Body of pancreas (tissue), 4 donors: ENCODE measurements around the gene SMAD4. TPM values are rescaled to one million over a fixed set of nuclear protein-coding genes. Genes with fewer than 3 reads are reported as not detected.

Experiments
- ATAC-seq: fragments of 150-250 bp; one replicate; pipeline ENCODE4 v1.9.1; 2016
- DNase-seq, 4 donors: peaks; one replicate each; pipeline ENCODE4 v3.0.0-alpha.2; 2019
- H3K27ac ChIP-seq, 4 donors: fragments of 200-600 bp; sonication (generic); 1 replicate in 3 of 4; 2 replicates in 1 of 4; pipeline versions ENCODE4 v1.5.1 to v1.6.1; 2016 to 2019; ENCODE audit warnings: mild to moderate bottlenecking in 1 of 4, mixed read lengths in 1 of 4, moderate library complexity in 1 of 4
- H3K27me3 ChIP-seq, 2 donors: fragments of 200-600 bp; sonication (generic); one replicate each; pipeline ENCODE4 v1.6.0; 2016; ENCODE audit warnings: mild to moderate bottlenecking in 1 of 2
- H3K36me3 ChIP-seq, 2 donors: fragments of 200-600 bp; sonication (generic); replicated peaks in 1 of 2; 2 replicates each; pipeline ENCODE4 v1.5.1; 2016; ENCODE audit warnings: low read depth in 2 of 2; ENCODE audit not compliant: insufficient read depth in 1 of 2
- H3K4me1 ChIP-seq: fragments of 200-600 bp; sonication (generic); one replicate; pipeline ENCODE4 v1.6.0; 2016
- H3K4me3 ChIP-seq, 2 donors: fragments of 200-600 bp; sonication (generic); 1 replicate in 1 of 2; 2 replicates in 1 of 2; pipeline ENCODE4 v1.5.1; 2016 to 2019
- H3K9me3 ChIP-seq, 3 donors: fragments of 200-600 bp; sonication (generic); 1 replicate in 2 of 3; 2 replicates in 1 of 3; pipeline ENCODE4 v1.5.1; 2016
- CTCF ChIP-seq, 7 experiments: fragments of 450-650 bp in 4 of 7; fragments of 200-600 bp in 3 of 7; sonication (generic) in 3 of 7; IDR thresholded peaks; one replicate each; pipeline ENCODE4 v1.5.1; 2016 to 2019; ENCODE audit warnings: antibody characterized with exemption in 7 of 7
- POLR2A ChIP-seq, 3 donors: fragments of 450-650 bp; IDR thresholded peaks; one replicate each; pipeline ENCODE4 v1.6.1; 2016; ENCODE audit warnings: antibody characterized with exemption in 3 of 3, mild to moderate bottlenecking in 2 of 3
- WGBS, 2 donors: methylation state at CpG; one replicate each; pipeline ENCODE4 v1.1.5; 2017; 5-methylcytosine and 5-hydroxymethylcytosine counted together
- intact Hi-C: fragments of 100-400 bp; cut with DNase I; formaldehyde crosslinking; loops from one replicate; pipeline ENCODE4 v1.15.1; 2023
- total RNA-seq, 2 donors: library from RNA; depleted of rRNA; stranded (reverse); fragments of >200 nt; gene quantifications; one replicate each; pipeline ENCODE4 v1.1.0, GENCODE V29; 2016

The SMAD4 gene
- total RNA-seq, 2 donors from 2014 or later = 78.6 to 173 TPM

GRCh38 chr18:51010218-51010617 is 19.8 kb upstream of the SMAD4 start:
- Histone ChIP-seq H3K27ac (no peak overlapping the region), H3K4me1 (peaks cover 6% of the 10 kb centered on the region), H3K27me3 (no peaks in the 10 kb centered on the region), H3K4me3 (no peak overlapping the region), H3K9me3 (no peaks in the 10 kb centered on the region), H3K36me3 (no peaks in the 10 kb centered on the region)
- DNase-seq = no peak
- intact Hi-C loops = no loop called here
- TF ChIP-seq POLR2A (IDR thresholded peaks at IDR 0.05) (no peak), CTCF (IDR thresholded peaks at IDR 0.05) (no peak)
- ATAC-seq = no peak

DNA sequence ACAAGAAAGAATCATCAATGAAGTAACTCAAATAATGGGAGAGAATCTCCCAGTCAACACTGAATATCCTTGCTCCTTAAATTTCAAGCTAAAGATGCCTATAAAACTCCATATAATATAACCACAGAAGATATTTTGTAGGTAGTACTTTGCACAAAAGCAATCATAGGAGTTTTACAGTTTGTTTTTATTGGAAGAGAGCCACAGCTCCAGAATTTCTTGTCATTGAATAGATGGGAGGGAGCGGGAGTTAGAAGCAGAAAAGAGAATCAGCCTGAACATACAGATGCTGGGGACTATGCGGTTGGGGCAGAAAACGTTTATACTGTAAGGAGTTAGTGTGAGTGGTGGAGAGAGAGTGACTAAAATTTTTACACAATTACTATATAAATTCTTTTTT is 18.3 kb upstream of the SMAD4 start:
- intact Hi-C loops = no loop called here
- Histone ChIP-seq H3K36me3 (no peaks in the 10 kb centered on the region), H3K27me3 (no peaks in the 10 kb centered on the region), H3K9me3 (no peaks in the 10 kb centered on the region), H3K27ac (no peak overlapping the region), H3K4me1 (peaks cover 6% of the 10 kb centered on the region), H3K4me3 (no peak overlapping the region)
- no peak for DNase-seq
- TF ChIP-seq CTCF (IDR thresholded peaks at IDR 0.05) (no peak), POLR2A (IDR thresholded peaks at IDR 0.05) (no peak)
- 69 to 80% methylated on average over 3 of the region's 3 CpGs for WGBS, 2 donors
- no peak for ATAC-seq

DNA sequence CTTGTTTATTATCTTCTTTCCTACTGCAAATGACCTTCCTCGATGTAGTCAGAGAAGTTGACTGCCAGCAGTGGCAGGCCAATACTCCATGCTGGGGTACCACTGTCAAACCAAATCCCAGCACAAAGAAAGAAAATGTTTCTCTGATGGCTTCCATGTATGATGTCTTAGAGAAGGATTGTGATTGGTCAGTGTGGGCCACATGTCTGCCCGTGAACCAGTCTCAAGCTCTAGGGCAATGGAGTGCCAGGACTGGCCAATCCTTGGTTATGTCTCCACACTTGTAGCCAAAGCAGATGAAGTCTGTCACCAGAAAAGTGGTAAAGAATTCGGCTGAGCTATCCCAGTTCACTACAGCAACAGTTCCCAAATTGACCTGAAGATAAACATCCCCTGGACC is 17.6 kb upstream of the SMAD4 start:
- 89 to 92% methylated on average over 3 of the region's 3 CpGs for WGBS, 2 donors
- Histone ChIP-seq H3K4me3 (no peak overlapping the region), H3K36me3 (no peaks in the 10 kb centered on the region), H3K27me3 (no peaks in the 10 kb centered on the region), H3K4me1 (peaks cover 2% of the 10 kb centered on the region), H3K27ac (no peak overlapping the region), H3K9me3 (no peaks in the 10 kb centered on the region)
- TF ChIP-seq CTCF (IDR thresholded peaks at IDR 0.05) = no peak
- TF ChIP-seq POLR2A (IDR thresholded peaks at IDR 0.05) = no peak
- DNase-seq = no peak
- intact Hi-C loops = no loop called here
- no peak for ATAC-seq

GRCh38 chr18:51013259-51013658 is 16.8 kb upstream of the SMAD4 start:
- no peak for ATAC-seq
- no peak for DNase-seq
- Histone ChIP-seq H3K36me3 (no peaks in the 10 kb centered on the region), H3K4me1 (no peaks in the 10 kb centered on the region), H3K27ac (no peak overlapping the region), H3K9me3 (no peaks in the 10 kb centered on the region), H3K4me3 (no peak overlapping the region), H3K27me3 (no peaks in the 10 kb centered on the region)
- intact Hi-C loops = no loop called here
- TF ChIP-seq CTCF (IDR thresholded peaks at IDR 0.05) = no peak
- TF ChIP-seq POLR2A (IDR thresholded peaks at IDR 0.05) = no peak
- 95 to 98% methylated on average over 3 of the region's 3 CpGs for WGBS, 2 donors

- Histone ChIP-seq H3K4me3 (no peak overlapping the region), H3K4me1 (no peaks in the 10 kb centered on the region), H3K9me3 (no peaks in the 10 kb centered on the region), H3K36me3 (no peaks in the 10 kb centered on the region), H3K27me3 (no peaks in the 10 kb centered on the region), H3K27ac (no peak overlapping the region)
- no peak for TF ChIP-seq CTCF (IDR thresholded peaks at IDR 0.05)
- no peak for TF ChIP-seq POLR2A (IDR thresholded peaks at IDR 0.05)
- 79 to 84% methylated on average over 7 to 8 of the region's 8 CpGs for whole genome bisulfite sequencing, 2 donors
- intact Hi-C loops = no loop called here
- DNase-seq (no peak), ATAC-seq (no peak)
Observed at GRCh38 chr18:51017140-51017879, 12.7 kb upstream of the SMAD4 start.
